HG03060 (cell line): ENCODE data around the gene FGD4.

Experiments used
- ATAC-seq: cut with Tn5 transposase; IDR thresholded peaks from one replicate; pipeline ENCODE4 v1.9.1; 2021; ENCODE audit warnings: low read depth, moderate number of reproducible peaks; ENCODE audit not compliant: unreplicated experiment

FGD4 gene

DNA sequence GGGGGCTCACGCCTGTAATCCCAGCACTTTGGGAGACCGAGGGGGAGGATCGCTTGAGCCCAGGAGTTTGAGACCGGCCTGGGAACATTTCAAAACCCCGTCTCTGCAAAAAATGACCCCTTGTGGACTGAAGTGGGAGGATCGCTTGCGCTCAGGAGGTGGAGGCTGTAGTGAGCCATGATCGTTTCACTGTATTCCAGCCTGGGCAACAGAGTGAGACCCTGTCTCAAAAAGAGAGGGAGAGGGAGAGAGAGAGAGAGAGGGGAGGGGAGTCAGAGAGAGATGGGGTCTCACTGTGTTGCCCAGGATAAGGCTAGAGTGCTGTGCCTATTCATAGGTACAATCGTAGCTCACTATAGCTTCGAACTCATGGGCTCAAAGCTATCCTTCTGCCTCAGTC lies 2.8 kb downstream of the FGD4 start:
- no peak for ATAC-seq

DNA sequence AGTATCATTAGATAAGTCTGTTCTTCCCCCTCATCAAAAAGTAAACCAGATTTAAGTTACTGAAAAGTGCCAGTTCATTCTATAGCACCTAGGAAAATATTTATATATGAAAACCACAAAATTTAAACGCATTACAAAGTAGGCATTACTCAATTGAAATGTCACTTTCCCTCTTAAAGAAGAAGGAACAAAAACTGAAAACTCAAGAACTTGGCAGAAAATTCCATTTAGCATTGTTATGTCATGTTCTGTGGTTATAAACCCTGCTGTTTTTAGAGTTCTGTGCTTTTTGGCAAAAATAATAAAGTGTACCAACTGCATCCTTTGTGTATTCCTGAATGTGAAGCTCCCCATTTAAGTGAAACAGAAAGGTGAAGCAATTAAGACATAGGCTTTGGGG lies 3.6 kb downstream of the FGD4 start:
- ATAC-seq, result no peak

DNA sequence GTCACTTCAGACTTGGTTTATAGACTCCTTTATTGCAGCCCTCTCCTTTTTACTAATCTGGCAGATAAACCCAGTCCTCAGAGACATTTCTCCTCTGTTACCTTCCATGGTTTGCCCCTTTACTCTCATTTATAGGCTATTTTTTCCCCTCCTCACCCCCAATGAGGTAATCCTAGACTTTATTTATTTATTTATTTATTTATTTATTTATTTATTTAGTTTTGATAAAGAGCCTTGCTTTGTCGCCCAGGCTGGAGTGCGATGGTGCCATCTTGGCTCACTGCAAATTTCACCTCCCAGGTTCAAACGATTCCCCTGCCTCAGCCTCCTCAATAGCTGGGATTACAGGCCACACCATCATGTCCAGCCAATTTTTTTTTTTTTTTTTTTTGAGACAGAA lies 8.4 kb downstream of the FGD4 start:
- ATAC-seq, result no peak

DNA sequence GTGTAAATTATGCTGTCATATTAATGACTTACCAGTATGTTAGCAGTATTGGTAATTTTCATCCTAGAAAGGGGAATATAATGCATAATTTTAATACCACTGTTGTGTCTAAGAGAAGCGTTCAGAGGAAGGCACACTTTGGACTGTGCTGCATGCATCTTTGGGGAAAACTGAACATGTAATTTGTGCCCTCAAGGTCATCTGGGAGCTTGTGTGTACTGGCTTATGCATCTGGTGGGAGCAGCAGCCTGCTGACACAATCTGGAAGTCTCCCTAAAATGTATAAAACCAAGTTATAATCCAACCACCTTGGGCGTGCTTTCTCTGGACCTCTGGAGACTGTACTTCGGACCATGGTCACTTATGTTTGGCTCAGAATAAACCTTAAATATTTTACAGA lies 14.1 kb downstream of the FGD4 start:
- no peak for ATAC-seq

GRCh38 chr12:32418221-32418620 lies 18.9 kb downstream of the FGD4 start:
- no peak for ATAC-seq

DNA sequence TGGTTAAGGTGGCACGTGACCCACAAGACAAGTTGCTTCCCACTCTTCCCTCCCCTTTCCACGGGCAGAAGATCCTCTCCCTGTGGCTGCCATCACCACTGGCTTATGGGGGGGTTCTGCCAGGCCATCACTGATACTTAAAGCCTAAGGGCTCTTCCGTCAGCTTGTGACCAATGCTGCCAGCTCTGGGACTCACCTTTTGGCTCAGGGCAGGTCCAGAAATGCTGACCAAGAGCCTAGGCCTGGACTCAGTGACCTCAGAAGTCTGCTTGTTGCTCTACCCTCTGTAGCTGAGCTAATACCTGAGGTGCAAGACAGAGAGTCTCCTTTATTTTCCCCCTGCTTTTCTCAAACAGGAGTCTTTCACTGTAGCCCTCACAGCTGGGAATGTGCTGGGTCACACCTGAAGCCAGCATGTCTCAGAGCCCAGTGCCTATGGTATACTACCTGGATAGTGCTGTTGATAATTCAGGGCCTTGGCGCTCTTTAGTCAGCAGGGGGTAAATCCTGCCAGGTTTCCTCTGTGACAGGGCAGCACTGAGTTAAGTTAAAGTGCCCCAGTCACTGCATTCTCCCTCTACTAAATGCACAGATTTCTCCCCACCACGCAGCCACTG lies 19.7 kb downstream of the FGD4 start:
- no peak for ATAC-seq

DNA sequence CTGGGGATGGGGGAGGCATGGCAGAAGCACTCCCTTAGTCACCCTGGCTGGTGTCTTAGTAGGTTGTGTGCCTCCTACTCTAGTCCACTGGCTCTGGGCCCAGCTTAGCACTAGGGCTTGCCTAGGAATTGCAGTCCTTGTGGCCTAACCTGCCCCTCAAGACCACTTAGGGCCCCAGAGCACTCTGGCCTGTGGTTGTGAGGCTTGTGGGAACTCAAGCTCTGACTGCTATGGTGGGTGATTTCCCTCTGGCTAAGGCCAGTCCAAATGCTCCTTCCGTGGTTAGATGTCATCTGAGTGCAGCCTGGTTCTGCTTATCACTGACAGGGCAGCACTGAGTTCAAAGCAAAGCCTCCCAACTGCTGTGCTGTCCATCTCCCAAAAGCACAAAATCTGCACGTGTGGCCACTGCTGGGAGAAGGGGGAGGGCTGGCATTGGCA lies 20.2 kb downstream of the FGD4 start:
- ATAC-seq, result no peak

DNA sequence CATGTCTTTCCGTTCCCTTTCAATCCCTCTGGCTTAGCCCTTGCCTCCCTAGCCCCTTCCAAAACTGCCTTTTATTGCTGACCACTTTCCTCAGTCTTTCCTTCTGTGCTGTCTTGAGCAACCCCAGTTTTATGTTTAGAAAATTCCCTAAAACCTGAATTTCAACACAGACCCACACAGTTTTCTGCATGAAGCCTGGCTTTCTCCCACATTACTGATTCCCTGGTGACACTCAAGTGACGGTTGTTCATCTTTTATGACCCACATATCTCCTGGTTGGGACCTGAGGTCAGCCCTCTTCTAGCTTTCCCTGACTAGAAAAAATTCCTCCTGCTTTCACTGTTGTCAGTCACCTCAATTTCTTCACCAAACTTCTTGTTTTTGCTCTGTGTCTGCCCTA lies 21.0 kb downstream of the FGD4 start:
- ATAC-seq, result no peak

DNA sequence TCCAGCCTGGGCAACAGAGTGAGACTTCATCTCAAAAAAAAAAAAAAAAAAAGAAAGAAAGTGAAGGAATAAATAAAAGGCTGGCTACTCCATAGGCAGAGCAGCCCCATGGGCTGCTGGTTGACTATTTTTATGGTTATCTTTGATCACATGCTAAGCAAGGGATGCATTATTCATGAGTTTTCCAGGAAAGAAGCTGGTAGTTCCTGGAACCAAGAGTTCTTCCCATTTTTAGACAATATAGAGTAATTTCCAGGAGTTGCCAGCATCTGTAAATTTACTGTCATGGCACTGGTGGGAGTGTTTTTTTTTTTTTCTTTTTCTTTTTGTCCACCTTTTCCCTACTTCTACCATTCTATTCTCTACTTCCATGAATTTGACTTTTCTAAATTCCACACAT lies 24.2 kb downstream of the FGD4 start:
- no peak for ATAC-seq

DNA sequence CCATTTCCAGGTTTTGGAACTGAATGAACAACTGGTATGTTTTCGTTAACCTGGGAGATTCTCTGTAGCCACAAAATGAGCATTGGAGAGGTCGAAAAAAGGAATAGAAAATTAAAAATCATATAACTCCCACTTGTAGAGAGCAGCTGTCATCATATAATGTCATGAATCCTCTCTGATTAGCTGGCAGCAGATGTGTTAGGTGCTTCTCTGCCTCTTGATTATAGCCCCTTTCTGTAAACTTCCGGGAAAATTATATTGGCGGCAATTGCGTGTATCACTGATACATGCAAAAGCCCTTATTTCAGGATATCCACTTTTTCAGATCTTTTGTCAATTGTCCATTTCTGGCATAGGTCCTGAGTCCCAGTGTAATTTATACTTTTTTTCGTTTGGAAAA lies 31.7 kb downstream of the FGD4 start:
- ATAC-seq, result no peak

DNA sequence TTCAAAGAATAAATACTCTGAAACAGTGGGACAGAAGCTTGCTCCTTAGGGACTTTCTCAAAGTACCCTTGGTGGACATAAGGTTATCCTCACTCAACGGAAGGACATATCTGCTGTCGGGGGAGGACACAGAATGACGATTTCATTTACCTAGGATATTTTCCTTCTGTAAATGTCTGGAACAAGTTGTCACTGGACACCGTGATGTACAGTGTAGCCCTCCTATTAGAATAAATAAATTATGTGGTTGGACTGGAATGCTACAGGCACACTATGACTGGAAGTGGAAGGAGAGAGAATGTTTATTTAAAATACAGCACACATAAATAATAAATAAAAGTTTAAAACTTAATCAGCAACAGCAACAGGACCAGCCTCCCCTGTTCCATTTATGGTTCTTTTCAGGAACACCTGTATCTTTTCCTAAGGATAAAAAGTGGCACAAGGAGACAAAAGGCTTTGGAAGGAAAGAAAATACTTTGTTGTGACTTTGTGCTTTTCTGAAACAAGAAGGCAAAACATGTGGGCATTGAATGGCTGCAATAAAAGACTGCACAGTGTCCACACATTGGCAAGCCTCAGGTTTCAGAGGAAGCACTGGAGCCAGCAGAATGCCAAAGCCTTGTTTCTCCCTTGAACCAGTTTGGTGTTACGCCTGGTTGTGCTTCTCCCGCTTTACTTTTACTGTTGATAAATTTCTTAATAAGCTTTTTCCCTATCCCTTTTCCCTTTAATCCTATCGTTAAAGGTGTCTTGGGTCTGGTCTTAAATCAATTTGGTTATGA lies 36.8 kb downstream of the FGD4 start:
- ATAC-seq, result no peak

GRCh38 chr12:32437095-32437515 lies 37.7 kb downstream of the FGD4 start:
- no peak for ATAC-seq

DNA sequence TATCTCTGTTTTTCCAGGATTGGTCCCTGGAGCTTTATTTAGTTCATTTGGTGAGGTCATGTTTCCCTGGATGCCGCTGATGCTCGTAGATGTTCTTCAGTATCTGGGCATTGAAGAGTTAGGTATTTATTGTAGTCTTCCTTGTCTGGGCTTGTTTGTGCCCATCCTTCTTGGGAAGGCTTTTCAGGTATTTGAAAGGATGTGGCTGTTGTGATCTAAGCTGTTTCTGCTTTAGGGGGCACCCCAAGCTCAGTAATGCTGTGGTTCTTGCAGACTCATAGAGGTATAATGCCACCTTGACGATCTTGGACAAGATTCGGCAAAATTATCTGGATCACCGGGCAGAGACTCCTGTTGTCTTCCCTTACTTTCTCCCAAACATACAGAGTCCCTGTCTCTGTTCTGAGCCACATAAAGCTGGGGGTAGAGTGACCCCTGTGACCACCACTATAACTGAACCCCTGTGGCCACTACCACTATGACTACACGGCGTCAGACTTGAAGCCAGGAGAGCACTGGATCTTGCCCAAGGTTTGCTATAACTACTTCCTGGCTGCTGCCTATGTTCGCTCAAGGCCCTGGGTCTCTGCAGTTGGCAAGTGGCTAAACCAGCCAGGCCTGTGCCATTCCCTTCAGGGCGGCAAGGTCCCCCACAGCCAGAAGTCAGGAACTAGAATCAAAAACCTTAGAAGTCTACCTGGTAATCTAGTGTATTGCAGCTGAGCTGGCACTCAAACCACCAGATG lies 40.9 kb downstream of the FGD4 start:
- ATAC-seq, result no peak

- ATAC-seq, result no peak
Observed at GRCh38 chr12:32443491-32443890, 44.1 kb downstream of the FGD4 start.

GRCh38 chr12:32444895-32445294 lies 45.5 kb downstream of the FGD4 start:
- no peak for ATAC-seq

- ATAC-seq, result no peak
Observed at GRCh38 chr12:32445356-32445755, 46.0 kb downstream of the FGD4 start.

GRCh38 chr12:32446316-32447119 lies 47.2 kb downstream of the FGD4 start:
- no peak for ATAC-seq

DNA sequence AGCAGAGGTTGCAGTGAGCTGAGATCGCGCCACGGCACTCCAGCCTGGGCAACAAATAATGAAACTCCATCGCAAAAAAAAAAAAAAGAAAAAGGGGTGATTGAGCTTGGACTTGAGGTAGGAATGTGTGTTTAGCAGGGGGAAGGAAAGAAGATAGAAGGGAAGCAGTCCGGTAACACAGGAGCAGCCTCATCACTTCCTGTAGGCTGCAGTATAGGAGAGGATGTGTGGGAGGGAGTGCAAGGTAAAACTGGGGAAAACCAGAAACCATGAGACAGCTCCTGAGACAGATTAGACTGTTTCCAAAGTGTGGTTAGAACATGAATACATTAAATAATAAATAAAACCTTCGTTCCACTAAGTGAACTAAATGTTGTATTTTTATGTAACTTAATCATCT lies 49.2 kb downstream of the FGD4 start:
- no peak for ATAC-seq

- ATAC-seq, result no peak
Observed at GRCh38 chr12:32450363-32450762, 51.0 kb downstream of the FGD4 start.

GRCh38 chr12:32450768-32451167 lies 51.4 kb downstream of the FGD4 start:
- ATAC-seq, result no peak

DNA sequence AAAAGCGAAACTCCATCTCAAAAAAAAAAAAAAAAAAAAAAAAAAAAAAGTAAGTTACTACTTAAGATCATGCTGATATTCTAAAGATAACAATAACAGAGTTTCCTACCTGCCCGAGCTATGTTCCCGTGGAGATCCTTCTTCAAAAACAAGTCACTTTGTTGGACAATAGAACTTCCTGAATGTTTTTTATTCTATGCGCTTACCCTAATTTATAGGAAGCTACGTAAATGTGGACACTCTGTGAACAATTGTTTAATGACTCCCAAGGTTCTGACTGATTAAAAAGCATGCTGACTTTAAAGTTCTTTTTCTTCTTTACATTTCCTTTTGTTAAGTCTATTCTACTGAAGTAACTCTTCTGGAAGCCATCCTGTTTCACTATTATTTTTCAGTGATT lies 52.5 kb downstream of the FGD4 start:
- ATAC-seq, result no peak
